Amniotic stem cell (primary cell): ENCODE results near the gene MYL4.
"Not testable (repeated sequence)": the region's sequence is repeated elsewhere in the genome, so short reads cannot be mapped to it uniquely, and the experiment has no call there.

ENCODE experiments used
- DNase-seq: peaks from one replicate; lab custom pipeline; 2025; lab: John Stamatoyannopoulos, UW

Gene MYL4

DNA sequence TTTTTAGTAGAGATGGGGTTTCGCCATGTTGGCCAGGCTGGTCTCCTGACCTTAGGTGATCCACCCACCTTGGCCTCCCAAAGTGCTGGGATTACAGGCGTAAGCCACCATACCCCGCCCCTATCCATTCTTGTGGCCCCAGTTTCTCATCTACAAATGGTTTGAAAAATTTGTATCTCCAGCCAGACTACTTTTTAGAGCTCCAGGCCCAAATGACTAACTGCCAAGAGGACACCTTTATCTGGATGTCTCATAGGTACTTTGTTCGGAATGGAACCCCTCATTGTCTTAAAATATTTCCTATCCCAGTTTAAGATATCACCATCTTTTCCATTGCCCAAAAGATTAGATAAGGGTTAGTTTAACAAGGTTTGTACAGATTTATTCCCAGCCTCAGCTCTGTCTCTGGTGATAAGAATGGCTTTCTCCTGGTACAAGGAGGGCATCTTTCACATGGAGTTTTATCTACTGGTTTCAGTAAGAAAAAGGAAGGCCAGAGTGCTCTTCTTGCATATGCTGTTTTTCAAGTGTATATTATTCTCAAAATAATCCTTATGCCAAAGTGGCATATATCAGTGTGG is 15.1 kb upstream of the MYL4 start:
- DNase-seq: no peak

DNA sequence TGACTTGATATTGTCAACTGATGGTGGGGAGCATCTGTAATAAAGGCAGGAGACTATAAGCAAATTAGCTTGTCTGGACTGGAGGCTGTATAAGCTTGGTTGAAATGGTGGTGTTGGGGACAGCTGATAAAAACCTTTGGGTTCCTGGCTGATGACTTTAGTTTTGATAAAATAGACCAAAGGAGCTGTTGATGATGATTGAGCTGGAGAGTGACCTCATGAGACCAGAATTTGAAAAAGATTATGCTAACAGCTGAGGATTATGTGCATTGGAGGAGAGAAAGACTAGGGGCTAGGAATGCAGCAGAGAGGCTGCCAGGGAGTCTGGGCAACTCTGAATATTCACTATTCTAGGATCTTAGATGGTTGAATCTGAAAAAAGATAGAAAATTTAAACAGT is 11.3 kb upstream of the MYL4 start:
- no peak for DNase-seq

DNA sequence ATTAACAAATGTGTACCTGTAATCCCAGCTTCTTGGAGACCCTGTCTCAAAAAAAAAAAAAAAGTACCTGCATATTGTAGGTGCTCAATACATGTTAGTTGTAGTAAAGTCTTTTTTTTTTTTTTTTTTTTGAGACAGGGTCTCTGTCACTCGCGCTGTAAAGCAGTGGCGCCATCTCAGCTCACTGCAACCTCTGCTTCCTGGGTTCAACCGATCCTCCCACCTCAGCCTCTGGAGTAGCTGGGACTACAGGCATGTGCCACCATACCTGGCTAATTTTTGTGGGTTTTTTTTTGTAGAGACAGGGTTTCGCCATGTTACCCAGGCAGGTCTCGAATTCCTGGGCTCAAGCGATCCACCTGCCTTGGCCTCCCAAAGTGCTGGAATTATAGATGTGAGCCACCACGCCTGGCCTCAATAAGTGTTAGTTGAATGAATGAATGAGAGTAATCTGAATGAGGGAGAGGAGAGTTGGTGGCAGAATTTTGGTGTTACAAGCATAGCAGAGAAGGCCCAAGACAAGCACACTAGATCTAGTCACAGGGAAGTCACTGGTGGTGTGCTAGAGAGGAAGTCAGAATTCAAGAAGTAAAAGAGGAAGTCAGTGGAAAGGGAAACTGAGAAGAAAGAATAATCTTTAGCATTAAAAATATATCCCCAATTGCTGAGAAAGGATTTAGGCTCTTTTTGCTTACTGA is 9.4 kb upstream of the MYL4 start:
- DNase-seq: no peak

DNA sequence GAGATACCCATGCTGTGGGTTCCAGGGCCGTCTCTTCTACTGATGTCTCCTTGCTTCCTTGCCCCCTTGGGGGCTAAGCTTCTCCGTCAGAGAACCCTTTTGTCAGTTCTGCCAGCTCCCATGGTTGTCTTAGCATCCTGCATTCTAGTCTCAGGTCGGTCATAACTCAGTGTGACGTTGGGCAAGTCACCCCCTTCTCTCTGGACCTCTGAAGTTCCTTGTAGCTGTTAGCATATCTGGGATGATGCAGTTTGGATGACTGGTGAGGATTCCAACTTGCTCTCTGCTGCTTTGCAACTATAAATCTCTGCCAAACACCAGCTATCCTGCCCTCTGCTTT is 8.9 kb upstream of the MYL4 start:
- no peak for DNase-seq

DNA sequence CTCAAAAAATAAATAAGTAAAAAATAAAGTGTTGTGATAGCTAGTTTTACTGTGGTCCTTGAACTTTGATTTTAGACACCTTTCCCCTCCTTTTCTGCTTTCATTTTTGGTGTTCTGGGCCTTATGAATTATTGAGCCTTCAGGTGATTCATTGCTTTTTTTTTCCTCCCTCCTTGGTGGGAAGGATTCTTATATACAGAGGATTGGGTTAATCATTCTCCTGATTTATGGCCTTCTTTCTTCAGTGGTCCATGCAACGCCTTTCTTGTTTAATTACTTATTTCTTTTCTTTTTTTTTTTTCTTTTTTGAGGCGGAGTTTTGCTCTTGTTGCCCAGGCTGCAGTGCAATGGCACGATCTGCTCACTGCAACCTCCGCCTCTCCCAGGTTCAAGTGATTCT is 8.0 kb upstream of the MYL4 start:
- no peak for DNase-seq

DNA sequence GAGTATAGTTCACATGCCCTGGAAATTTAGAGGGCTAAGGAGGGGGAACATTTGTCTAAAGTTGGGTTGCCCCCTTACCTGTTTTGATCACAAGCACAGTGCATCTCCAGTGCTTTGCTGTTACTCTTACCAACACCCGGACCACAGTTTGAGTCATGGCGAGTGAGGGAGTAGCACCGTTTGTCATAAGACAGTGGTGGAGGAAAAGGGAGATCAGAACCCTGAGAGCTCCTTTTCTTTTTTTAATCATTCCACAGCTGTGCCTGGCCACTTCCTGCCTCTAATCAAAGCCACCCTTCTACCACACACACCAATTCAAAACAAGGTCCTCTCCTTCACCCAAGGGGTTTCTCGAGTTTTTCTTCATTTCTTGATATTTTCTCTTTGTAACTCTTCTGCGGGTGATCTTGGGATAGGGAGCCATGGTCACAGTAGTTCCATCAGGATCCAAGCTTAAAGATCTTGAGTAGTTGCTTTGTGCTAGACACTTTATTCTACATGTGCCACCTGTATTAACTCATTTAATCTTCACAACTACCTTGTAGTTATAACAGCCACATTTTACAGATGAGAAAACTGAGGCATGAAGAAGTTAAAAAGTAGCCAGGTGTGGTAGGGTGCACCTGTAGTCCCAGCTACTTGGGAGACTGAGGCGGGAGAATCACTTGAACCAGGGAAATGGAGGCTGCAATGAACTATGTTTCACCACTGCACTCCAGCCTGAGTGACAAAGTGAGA is 5.0 kb upstream of the MYL4 start:
- no peak for DNase-seq

DNA sequence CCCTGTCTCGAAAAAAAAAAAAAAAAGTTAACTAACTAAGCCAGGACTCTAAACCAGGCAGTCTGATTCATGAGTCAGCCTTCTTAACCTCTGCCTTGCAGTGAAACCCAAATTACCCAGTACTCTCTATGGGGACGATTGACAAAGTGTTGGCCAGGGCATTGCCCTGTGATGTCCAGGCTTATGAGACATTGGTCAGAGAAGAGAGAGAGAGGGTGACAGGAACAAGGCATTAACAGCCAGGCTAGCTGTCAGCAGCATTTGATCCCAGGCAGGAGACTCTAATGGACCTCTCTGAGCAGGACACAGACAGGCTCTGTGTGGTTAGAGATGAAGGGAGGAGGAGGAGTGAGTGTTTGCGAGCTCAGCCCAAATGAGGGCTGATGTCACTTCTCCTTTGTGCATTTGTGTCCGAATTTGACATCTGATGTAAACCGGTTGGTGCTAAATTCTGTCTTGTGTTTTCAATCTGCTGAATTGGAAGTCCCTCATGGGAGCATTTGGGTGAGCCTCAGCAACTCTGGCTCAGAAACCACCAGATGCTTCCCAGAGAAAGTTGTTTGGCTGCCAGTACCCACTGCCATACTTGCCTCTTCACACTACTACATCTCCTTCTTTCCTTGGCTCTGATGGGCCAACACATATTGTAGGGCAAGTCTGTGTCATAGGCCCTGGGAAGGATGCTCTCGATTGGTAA is 4.3 kb upstream of the MYL4 start:
- no peak for DNase-seq

DNA sequence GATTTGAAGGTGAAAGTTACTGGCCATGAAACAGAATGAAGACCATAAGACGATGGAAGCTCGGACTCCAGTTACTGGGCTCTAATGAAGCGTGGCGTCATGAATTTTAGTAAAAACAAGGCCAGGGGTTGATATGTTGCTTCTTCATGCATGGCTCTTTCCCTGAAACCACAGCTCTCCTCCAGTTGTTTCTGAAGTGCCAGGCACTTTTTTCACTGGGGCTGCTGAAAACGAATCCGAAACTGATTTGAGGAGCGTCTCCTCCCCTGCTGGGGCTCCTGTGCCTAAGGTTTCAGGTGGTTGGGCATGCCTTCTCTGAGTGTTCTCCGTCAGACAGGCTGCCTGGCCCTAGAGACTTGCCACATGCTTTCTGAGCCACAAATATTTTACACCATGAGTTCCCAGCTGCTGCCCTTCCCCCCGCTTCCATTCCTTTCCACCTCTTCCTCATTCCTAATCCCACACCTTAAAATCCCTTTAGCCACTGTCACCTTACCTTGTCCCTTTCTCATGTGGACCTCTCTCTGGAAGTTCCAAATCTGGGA is 3.7 kb upstream of the MYL4 start:
- DNase-seq: peak; percentile 61

DNA sequence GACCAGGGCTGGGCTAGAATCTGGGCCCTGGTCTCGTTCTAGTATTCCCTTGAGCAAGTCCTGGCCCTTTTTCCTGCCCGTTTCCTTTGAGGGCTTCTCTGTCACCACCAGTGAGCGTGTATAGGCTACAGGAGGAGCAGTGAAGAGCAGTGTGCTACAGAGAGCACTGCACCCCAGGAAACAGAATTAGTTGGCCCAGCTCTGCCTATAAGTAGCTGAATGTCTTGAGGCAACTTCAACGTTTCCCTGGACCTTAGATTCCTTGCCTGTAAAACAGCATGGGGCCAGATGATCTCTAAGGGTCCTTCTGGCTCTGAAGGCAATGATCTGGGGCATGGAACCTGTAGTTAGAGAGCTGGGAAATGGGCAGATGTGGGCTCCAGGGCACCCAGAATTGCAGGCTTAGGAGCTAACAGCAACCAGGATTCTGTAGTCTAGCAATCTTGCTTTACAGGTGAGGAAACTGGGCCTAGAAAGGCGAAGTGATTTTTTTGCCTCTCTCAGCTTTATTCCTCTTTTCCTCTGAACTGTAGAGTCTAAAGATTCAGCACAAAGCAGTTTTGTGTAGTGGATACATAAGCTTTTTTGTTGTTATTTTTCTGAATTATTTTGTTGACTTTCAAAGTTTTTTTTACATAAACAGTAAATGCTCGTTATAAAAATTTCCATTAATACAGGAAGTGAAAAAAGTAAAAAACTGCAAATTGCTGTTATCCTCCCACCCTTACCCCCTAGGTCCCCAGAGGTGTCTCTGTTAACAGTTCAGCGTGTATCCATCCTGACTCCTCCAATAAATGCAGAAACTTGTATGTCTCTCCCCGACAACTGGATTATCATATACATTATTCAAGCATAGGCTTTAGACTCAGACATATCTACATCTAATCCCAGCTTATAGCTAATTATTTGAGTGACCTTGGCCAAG is 1.7 kb upstream of the MYL4 start:
- no peak for DNase-seq

DNA sequence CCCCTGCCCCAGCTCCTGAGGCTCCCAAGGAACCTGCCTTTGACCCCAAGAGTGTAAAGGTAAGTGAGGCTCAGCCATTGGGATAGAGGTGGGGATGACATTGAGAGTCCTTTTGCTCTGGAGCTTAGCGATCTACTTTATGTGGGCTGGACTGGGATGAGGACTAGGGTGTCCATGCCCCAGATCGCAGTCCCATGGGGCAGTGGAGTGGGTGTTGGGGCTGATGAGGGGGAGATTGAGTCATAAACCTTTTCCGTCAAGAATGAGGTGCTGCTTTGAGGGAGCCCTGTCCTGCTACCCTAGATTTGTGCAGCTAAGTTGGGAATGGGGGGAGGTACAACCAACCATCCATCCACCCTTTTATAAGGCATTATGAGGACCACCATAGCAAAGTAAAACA is 351 bp downstream of the MYL4 start:
- no peak for DNase-seq

DNA sequence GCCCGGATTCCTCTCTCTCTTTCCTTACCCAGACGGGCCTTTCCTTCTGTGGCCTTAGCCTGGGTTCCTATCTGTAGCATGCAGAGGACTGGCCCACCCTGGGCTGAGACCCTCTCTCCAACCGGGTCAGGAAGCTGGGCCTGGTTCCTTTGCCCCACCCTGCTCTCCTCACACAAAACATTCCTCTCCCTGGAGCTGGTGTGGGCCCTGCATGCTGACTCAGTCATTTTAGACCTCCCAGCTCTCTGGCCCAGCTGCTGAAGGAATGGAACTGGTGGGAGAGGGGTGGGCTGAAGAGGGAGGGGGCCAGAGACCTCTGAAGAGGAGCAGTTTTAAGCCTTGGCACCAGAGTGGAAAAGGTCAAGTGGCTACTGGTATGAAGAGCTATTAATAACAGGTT is 957 bp downstream of the MYL4 start:
- DNase-seq: no peak

DNA sequence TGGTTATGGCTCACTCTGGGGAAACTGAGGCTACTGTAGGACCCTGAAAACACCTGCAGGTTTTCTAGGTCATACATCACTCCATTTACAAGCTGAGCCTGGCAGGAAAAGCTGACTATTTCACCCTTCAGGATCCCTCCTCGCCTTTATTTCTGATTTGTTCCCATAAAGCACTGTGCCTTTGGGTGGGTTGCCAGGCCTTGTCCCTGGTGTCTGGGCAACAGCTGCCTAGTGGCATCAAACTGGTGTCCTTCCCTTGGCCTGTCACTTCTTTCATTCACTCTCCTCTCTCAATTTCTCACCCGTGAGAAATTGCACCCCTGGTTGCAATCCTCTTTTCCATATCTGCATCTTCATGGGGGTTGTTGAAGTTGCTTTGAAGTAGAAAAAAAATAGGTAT is 1.6 kb downstream of the MYL4 start:
- DNase-seq: no peak

DNA sequence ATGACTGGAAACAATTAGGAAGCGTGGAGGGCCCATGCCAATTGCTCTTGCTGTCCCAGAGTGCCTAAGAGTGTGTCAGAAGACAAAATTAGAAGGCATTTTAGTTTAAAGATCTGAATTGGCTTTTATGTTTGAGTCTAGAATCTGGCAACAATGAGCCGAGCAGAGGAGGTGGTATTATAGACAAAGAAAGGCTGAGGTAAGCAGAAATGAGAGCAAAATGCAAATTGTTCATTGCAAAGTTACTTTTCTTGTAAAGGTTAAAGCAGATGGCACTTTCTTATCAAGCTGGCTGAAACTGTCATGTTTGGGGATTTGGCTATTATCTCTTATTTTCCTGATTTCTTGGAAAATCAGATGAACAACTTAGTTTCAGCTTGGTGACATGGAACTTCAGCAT is 3.3 kb downstream of the MYL4 start:
- DNase-seq: no peak

DNA sequence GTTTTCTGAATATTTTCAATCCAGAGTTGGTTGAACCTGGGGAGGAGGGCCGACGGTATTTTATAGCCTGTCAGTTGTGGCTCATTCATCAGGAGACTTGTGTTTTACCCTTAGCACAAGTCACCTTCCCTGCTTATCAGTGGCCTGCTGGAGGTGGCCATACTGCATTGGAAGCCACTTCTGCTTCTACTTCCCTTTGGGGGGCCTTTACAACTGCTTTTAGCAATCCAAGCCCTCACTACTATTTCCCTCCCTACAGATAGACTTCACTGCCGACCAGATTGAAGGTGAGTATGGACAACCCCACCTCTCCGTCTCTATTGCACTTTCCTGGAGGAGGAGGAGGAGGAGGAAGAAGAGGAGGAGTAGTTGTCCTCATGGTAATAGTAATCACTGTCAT is 4.4 kb downstream of the MYL4 start:
- DNase-seq: no peak

DNA sequence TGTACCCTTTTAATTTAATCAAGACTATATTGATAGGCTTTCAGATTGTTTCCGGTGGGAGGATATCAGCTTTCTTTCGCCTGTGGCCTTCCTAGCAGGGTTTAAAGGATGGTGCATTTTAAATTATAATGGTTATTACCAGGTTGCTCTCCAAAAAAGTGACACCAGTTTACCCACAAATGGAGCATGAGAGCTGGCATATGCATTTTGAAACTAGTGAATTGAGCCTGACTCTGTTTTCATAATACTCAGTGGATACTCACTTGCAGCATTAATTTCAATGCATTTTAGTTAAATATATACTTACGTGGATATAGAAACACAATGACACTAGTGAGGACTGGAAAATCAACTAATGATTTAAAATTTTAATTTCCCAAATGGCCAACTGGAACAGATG is 5.8 kb downstream of the MYL4 start:
- no peak for DNase-seq

DNA sequence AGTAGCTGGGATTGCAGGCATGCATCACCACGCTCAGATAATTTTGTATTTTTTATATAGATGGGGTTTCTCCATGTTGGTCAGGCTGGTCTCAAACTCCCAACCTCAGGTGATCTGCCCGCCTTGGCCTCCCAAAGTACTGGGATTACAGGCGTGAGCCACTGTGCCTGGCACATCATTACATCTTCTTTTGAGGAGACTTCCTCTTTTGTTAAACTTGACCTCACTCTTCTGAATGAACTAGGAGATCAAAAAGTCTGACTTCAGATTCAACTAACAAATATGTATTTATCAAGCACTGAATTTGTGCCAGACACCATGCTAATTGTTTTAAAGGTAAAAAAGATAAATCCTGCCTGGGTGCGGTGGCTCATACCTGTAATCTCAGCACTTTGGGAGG is 7.7 kb downstream of the MYL4 start:
- not testable (repeated sequence) for DNase-seq

DNA sequence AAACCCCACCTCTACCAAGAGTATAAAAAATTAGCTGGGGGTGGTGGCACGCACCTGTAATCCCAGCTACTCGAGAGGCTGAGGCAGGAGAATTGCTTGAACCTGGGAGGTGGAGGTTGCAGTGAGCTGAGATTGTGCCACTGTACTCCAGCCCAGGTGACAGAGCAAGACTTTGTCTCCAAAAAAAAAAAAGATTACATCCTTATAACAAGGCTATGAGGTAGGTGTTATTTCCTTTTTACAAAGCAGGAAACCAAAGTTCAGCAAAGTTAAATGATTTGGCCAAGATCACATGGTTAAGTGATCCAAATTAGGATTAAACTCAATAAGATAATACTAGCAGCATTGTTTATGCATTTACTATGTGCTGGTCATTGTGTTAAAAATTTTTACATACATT is 8.1 kb downstream of the MYL4 start:
- not testable (repeated sequence) for DNase-seq

DNA sequence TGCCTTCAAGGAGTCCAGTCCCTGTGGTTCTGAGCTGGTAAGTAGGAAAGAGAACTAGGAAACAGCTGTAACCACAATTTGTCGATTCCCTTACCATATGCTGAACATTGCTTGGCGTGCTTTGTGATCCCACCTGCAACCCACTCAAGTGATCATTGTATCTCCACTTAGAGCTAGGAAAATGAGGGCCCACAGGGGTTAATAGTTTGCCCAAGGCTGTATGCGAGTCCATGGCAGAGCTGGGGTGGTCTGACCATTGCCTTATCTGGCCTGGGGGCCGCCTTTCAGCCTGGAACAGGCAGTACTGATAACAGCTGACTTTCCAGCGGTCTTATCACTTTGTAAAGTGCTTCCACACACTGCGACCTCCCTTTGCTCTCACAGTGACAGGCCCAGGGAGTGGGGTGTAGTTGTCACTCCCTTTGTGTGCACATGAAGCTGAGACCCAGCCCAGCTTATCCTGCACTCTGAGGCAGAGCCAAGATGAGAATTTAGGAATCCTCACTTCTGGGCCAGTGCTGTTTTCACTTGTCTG is 9.8 kb downstream of the MYL4 start:
- DNase-seq: no peak

DNA sequence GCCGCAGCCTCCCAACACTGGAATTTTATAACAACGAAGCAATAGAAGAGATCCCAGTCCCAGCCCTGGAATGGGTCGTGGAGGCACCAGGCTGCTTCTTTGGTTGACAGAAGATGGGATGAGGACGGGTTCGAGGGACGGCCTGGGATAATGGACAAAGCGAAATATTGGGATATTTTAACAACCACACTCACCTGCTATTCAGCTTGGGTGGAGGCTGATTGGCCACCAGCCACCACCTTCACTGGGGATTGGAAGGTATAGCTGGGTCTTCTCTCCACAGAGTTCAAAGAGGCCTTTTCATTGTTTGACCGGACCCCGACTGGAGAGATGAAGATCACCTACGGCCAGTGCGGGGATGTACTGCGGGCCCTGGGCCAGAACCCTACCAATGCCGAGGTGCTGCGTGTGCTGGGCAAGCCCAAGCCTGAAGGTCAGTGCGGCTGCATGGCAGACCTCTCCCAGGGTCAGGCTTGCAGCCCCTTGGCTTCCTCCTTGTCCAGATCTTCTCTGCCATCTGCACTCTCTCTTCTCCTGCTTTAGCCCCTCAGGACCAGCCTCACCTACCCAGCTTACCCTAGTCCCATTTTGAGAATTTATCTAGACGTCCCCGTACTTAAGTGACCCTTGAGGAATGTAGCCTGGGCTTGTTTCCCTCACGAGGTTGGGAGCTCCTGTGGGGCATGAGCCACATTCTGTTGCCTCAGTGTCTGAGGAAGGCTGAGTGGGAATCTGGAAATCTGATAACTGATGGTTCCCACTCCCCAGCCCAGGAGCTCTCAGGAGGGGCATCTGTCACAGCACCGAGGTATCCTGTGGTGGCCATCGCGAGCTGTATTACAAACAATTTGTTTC is 10.7 kb downstream of the MYL4 start:
- no peak for DNase-seq

DNA sequence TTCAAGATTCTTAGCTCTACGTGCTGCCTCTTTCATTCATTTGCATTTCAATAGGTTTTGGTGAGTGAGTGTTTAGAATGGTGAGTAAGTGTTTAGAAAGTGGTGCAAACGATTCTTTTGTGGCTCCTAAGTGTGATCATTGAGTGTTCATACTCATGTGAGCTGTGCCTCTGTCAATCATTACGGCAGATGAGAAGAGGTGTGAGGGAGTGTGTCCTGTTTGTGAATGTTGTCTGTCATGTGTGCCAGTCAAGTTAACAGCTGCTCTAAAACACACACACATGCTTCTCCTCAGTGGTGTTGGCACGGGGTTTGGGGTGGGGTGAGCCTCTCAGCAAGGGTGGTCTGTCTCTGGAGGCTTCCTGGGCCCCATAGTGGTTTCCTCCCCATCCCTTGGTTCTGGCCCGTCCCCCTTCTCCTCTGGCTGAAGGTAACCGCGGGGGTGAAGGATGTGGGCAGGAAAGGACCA is 11.4 kb downstream of the MYL4 start:
- DNase-seq: no peak
